MM.1S (cell line): ENCODE results near the gene FNDC1.

Experiments
- DNase-seq: peaks from one replicate; pipeline ENCODE4 v3.0.0-alpha.2; 2015
- H2AFZ ChIP-seq: fragments of 300-600 bp; sonication (generic); 2 replicates; pipeline ENCODE4 v1.6.0; 2016; ENCODE audit warnings: antibody characterized with exemption, low read length
- H3F3A ChIP-seq: fragments of 300-600 bp; sonication (generic); 2 replicates; pipeline ENCODE4 v1.6.1; 2016; ENCODE audit warnings: mild to moderate bottlenecking, antibody characterized with exemption, low read length, moderate library complexity, mixed read lengths; ENCODE audit not compliant: insufficient read depth
- H3K27ac ChIP-seq: fragments of 300-600 bp; sonication (generic); 2 replicates; pipeline ENCODE4 v1.5.1; 2016; ENCODE audit warnings: mild to moderate bottlenecking, low read length
- H3K27me3 ChIP-seq: fragments of 300-600 bp; sonication (generic); replicated peaks from 2 replicates; pipeline ENCODE4 v1.6.0; 2016; ENCODE audit warnings: low read length; ENCODE audit not compliant: insufficient read depth
- H3K36me3 ChIP-seq: fragments of 300-600 bp; sonication (generic); replicated peaks from 2 replicates; pipeline ENCODE4 v1.6.1; 2016; ENCODE audit warnings: mild to moderate bottlenecking, low read length, mixed read lengths; ENCODE audit not compliant: insufficient read depth
- H3K4me1 ChIP-seq: fragments of 300-600 bp; sonication (generic); 2 replicates; pipeline ENCODE4 v1.6.1; 2016; ENCODE audit warnings: low read length, mixed read lengths
- H3K4me2 ChIP-seq: fragments of 300-600 bp; sonication (generic); 2 replicates; pipeline ENCODE4 v1.6.0; 2016; ENCODE audit warnings: low read depth, low read length
- H3K4me3 ChIP-seq: fragments of 300-600 bp; sonication (generic); 2 replicates; pipeline ENCODE4 v1.5.1; 2016; ENCODE audit warnings: low read length, mixed read lengths
- H3K79me2 ChIP-seq: fragments of 300-600 bp; sonication (generic); 2 replicates; pipeline ENCODE4 v1.6.1; 2016; ENCODE audit warnings: mixed run types, low read length, mixed read lengths
- H3K9ac ChIP-seq: fragments of 300-600 bp; sonication (generic); 2 replicates; pipeline ENCODE4 v1.6.1; 2016; ENCODE audit warnings: low read length, mixed read lengths
- H3K9me2 ChIP-seq: fragments of 300-600 bp; sonication (generic); replicated peaks from 2 replicates; pipeline ENCODE4 v1.6.1; 2016; ENCODE audit warnings: mild to moderate bottlenecking, low read length, mixed read lengths; ENCODE audit not compliant: insufficient read depth
- H3K9me3 ChIP-seq: fragments of 300-600 bp; sonication (generic); replicated peaks from 2 replicates; pipeline ENCODE4 v1.6.1; 2016; ENCODE audit warnings: mild to moderate bottlenecking, low read length, mixed read lengths; ENCODE audit not compliant: insufficient read depth
- H4K20me1 ChIP-seq: fragments of 300-600 bp; sonication (generic); 2 replicates; pipeline ENCODE4 v1.6.1; 2016; ENCODE audit warnings: mild to moderate bottlenecking, low read length, moderate library complexity, mixed read lengths; ENCODE audit not compliant: insufficient read depth
- EZH2 ChIP-seq: fragments of 300-600 bp; sonication (generic); optimal IDR thresholded peaks from 2 replicates; pipeline ENCODE3; 2017; ENCODE audit warnings: low read depth, mild to moderate bottlenecking, antibody characterized with exemption, low read length, mixed read lengths
- EZH2phosphoT487 ChIP-seq: fragments of 300-600 bp; sonication (generic); IDR thresholded peaks from 2 replicates; pipeline ENCODE4 v1.6.1; 2018; ENCODE audit warnings: antibody characterized with exemption, low read length
- TF ChIP-seq, protein P1 (sequence below): fragments of 300-600 bp; sonication (generic); IDR thresholded peaks from 2 replicates; pipeline ENCODE4 v1.5.1; 2016; ENCODE audit warnings: antibody characterized with exemption, low read length, mixed read lengths

The FNDC1 gene

DNA sequence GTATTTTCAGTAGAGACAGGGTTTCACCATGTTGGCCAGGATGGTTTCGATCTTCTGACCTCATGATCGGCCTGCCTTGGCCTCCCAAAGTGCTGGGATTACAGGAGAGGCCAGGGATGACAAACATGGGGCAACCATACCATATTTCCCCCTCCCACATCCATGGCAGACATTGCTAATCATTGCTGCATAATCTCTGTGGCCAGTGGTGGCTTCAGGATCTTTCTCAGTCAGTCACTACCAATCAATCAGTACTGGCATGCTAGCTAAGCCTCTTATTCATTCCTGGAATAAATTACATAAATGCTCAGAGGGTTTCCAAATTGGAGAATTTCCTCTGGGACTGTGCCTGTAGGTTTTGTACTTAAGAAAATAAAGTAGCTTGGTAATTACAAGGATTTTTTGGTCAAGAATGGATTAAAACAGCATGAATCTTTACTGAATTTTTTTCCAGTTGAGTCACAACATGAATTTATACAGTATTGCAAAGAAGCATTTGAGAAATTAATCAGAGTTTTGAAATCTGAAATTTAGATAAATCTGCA is 138.1 kb downstream of the FNDC1 start:
- H3K4me2 ChIP-seq: no peak overlapping the region
- DNase-seq: no peak

DNA sequence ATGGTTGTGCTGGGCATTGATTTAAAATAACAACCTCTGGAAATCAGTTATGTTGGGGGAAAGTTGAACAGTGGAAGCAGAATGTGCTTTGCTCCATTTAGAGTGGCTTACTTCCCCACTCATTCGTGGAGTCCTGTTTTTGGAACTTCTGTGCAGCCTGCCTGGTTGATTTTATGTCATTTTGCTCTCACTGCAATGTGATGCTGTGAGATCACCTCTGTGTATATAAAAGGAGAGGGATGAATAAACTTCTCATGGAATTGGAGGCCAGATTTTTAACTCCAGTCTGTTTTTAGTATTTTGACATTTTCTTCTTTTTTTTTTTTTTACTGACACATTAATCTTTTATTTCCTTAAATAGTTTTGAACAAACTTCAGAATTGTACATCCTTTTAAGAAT is 139.0 kb downstream of the FNDC1 start:
- Histone ChIP-seq H3K27me3 (no peaks in the 10 kb centered on the region), H3K79me2 (no peaks in the 10 kb centered on the region), H3K27ac (no peak overlapping the region), H3K9me2 (no peaks in the 10 kb centered on the region), H2AFZ (no peak overlapping the region), H3F3A (no peaks in the 10 kb centered on the region), H3K9me3 (no peaks in the 10 kb centered on the region), H3K4me3 (no peak overlapping the region), H3K4me1 (no peaks in the 10 kb centered on the region), H3K4me2 (no peak overlapping the region), H3K36me3 (no peaks in the 10 kb centered on the region), H3K9ac (no peak overlapping the region), H4K20me1 (no peaks in the 10 kb centered on the region)
- TF ChIP-seq, protein P1, sequence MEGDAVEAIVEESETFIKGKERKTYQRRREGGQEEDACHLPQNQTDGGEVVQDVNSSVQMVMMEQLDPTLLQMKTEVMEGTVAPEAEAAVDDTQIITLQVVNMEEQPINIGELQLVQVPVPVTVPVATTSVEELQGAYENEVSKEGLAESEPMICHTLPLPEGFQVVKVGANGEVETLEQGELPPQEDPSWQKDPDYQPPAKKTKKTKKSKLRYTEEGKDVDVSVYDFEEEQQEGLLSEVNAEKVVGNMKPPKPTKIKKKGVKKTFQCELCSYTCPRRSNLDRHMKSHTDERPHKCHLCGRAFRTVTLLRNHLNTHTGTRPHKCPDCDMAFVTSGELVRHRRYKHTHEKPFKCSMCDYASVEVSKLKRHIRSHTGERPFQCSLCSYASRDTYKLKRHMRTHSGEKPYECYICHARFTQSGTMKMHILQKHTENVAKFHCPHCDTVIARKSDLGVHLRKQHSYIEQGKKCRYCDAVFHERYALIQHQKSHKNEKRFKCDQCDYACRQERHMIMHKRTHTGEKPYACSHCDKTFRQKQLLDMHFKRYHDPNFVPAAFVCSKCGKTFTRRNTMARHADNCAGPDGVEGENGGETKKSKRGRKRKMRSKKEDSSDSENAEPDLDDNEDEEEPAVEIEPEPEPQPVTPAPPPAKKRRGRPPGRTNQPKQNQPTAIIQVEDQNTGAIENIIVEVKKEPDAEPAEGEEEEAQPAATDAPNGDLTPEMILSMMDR: no peak
- TF ChIP-seq EZH2 (no peak), EZH2phosphoT487 (no peak)
- DNase-seq: no peak

More for the DNA sequence above, 138.1 kb downstream of the FNDC1 start:
- Histone ChIP-seq H4K20me1 (no peaks in the 10 kb centered on the region), H3K27me3 (no peaks in the 10 kb centered on the region), H3K9me2 (no peaks in the 10 kb centered on the region), H3K79me2 (no peaks in the 10 kb centered on the region), H3K4me3 (no peak overlapping the region), H2AFZ (no peak overlapping the region), H3F3A (no peaks in the 10 kb centered on the region), H3K27ac (no peak overlapping the region), H3K9me3 (no peaks in the 10 kb centered on the region), H3K9ac (no peak overlapping the region), H3K4me1 (no peaks in the 10 kb centered on the region), H3K36me3 (no peaks in the 10 kb centered on the region)
- TF ChIP-seq, protein P1: no peak
- TF ChIP-seq EZH2 (no peak), EZH2phosphoT487 (no peak)

DNA sequence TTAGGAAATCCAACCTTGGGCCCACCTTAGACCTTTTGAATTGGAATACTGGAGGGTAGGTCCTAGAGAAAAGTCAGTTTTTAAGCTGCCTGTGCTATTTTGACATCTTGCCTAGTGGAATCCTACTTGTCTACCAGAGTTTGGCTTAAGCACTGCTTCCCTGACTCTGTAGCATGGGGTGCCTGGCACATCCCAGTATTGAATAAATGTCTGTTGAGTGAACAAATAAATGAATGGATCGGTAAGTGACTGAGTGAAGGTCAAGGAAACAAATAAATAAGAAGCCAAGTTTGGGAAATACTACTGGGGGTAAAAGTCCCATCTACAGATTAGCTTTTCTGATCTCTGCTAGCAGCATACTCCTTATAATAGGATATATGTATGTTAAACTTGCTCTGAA is 140.5 kb downstream of the FNDC1 start:
- no peaks in the 10 kb centered on the region for H4K20me1 ChIP-seq
- no peak overlapping the region for H3K4me3 ChIP-seq
- H3K27me3 ChIP-seq: no peaks in the 10 kb centered on the region
- no peak overlapping the region for H3K27ac ChIP-seq
- H2AFZ ChIP-seq: no peak overlapping the region
- no peaks in the 10 kb centered on the region for H3K9me3 ChIP-seq
- TF ChIP-seq EZH2: no peak
- TF ChIP-seq EZH2phosphoT487: no peak
- TF ChIP-seq, protein P1: no peak
- no peak overlapping the region for H3K4me2 ChIP-seq
- no peaks in the 10 kb centered on the region for H3K36me3 ChIP-seq
- no peaks in the 10 kb centered on the region for H3K9me2 ChIP-seq
- H3F3A ChIP-seq: no peaks in the 10 kb centered on the region
- no peak for DNase-seq
- H3K9ac ChIP-seq: no peak overlapping the region
- no peaks in the 10 kb centered on the region for H3K4me1 ChIP-seq
- no peaks in the 10 kb centered on the region for H3K79me2 ChIP-seq
